Retinal pigment epithelial cell (primary cell): ENCODE measurements around the gene HES1.

ENCODE experiments used
- DNase-seq: peaks from one replicate; pipeline ENCODE4 v3.0.0-alpha.2; 2010; ENCODE audit warnings: low read depth
- H3K4me3 ChIP-seq: 2 replicates; pipeline ENCODE4 v1.5.1; 2011; ENCODE audit warnings: mild to moderate bottlenecking, low read length, control low read depth, moderate library complexity
- CTCF ChIP-seq: conservative IDR thresholded peaks from 2 replicates; pipeline ENCODE4 v1.5.1; 2011; ENCODE audit warnings: low read depth, low read length, control low read depth, inconsistent platforms

The HES1 gene

GRCh38 chr3:194134231-194134756 is 1.7 kb upstream of the HES1 start:
- TF ChIP-seq CTCF, result no peak
- H3K4me3 ChIP-seq, result peak overlapping the region; percentile 39
- DNase-seq, result no peak

GRCh38 chr3:194134757-194135515 is 1.0 kb upstream of the HES1 start:
- TF ChIP-seq CTCF, result no peak
- DNase-seq, result peak; percentile 94
- H3K4me3 ChIP-seq, result peak overlapping the region; percentile 61

GRCh38 chr3:194135516-194135805 is 487 bp upstream of the HES1 start:
- H3K4me3 ChIP-seq, result peak overlapping the region; percentile 61
- DNase-seq, result no peak
- TF ChIP-seq CTCF, result no peak

- no peak for DNase-seq
- H3K4me3 ChIP-seq, result peak overlapping the region; percentile 100
- no peak for TF ChIP-seq CTCF
Measured at GRCh38 chr3:194136519-194137007, 615 bp downstream of the HES1 start.

GRCh38 chr3:194137008-194137505 is 1.1 kb downstream of the HES1 start:
- TF ChIP-seq CTCF, result no peak
- DNase-seq, result no peak
- peak overlapping the region; percentile 100 for H3K4me3 ChIP-seq

- TF ChIP-seq CTCF, result peak; percentile 37
- H3K4me3 ChIP-seq, result peak overlapping the region; percentile 100
- DNase-seq, result no peak
Measured at GRCh38 chr3:194137506-194138474, 1.8 kb downstream of the HES1 start.
